HL-60 (cell line): ENCODE data around the gene PPIE.

Experiments used
- DNase-seq, 2 experiments: peaks; one replicate each; pipeline ENCODE4 v3.0.0-alpha.2; 2010 to 2020; ENCODE audit warnings: low read depth in 1 of 2, low spot score in 1 of 2
- H3K27ac ChIP-seq: fragments of 250-450 bp; sonication (Bioruptor Pico); replicated peaks from 2 replicates; pipeline ENCODE4 v1.5.1; 2020; ENCODE audit warnings: mild to moderate bottlenecking, moderate library complexity
- H3K27me3 ChIP-seq: fragments of 250-450 bp; sonication (Bioruptor Pico); 2 replicates; pipeline ENCODE4 v1.5.1; 2021; ENCODE audit warnings: mild to moderate bottlenecking, moderate library complexity; ENCODE audit not compliant: insufficient read depth, poor library complexity, severe bottlenecking
- H3K4me3 ChIP-seq: replicated peaks from 2 replicates; pipeline ENCODE4 v1.5.1; 2011; ENCODE audit warnings: mild to moderate bottlenecking, control low read depth, low read length; ENCODE audit not compliant: insufficient read depth
- GABPA ChIP-seq: IDR thresholded peaks from 2 replicates; pipeline ENCODE4 v1.6.1; 2012; ENCODE audit warnings: low read depth
- POLR2AphosphoS5 ChIP-seq: IDR thresholded peaks from 2 replicates; pipeline ENCODE4 v1.6.1; 2012; ENCODE audit warnings: low read depth
- SPI1 ChIP-seq: IDR thresholded peaks from 2 replicates; pipeline ENCODE4 v1.6.1; 2012; ENCODE audit warnings: low read depth, mild to moderate bottlenecking, borderline replicate concordance
- TF ChIP-seq, protein P1 (sequence below): IDR thresholded peaks from one replicate; pipeline ENCODE4 v1.5.1; 2011; ENCODE audit warnings: low read length, control low read depth, inconsistent platforms; ENCODE audit not compliant: insufficient read depth
- TF ChIP-seq, protein P2 (sequence below): IDR thresholded peaks from 2 replicates; pipeline ENCODE4 v1.6.1; 2012; ENCODE audit warnings: low read depth; ENCODE audit not compliant: insufficient replicate concordance

PPIE gene

DNA sequence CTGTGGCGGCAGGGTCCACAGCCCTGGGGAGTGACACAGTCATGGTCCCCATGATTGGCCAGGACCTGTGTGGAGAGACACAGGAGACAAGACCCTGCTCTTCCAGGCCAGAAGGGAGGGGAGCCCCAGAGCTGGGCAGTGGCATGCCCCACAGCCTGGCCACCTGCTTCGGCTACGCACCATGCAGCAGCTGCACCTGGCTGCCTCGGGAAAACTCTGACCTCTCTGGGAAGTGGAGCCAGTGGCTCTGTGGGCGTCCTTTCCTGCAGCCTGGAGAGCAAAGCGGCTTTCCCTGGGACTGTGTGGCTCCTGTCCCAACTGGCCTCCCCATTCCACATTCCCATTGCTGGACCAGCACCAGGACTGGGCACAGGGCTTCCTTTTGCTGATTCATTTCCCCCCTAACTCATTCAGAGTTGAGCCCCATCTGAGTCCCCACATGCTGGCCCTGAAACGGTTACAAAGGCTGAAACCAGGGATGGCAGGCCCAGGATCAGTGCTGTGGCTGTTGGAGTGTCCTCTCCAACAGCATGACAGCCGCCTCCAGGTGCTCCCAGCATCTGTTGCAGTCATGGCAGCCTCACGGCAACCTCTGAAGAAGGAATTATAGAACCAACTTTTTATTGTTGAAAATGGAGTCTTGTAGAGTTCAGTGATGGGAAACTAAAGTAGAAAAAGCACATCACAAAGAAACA lies 17.4 kb downstream of the PPIE start:
- TF ChIP-seq POLR2AphosphoS5 (no peak), GABPA (no peak), SPI1 (no peak)
- TF ChIP-seq, protein P1, sequence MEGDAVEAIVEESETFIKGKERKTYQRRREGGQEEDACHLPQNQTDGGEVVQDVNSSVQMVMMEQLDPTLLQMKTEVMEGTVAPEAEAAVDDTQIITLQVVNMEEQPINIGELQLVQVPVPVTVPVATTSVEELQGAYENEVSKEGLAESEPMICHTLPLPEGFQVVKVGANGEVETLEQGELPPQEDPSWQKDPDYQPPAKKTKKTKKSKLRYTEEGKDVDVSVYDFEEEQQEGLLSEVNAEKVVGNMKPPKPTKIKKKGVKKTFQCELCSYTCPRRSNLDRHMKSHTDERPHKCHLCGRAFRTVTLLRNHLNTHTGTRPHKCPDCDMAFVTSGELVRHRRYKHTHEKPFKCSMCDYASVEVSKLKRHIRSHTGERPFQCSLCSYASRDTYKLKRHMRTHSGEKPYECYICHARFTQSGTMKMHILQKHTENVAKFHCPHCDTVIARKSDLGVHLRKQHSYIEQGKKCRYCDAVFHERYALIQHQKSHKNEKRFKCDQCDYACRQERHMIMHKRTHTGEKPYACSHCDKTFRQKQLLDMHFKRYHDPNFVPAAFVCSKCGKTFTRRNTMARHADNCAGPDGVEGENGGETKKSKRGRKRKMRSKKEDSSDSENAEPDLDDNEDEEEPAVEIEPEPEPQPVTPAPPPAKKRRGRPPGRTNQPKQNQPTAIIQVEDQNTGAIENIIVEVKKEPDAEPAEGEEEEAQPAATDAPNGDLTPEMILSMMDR = no peak
- TF ChIP-seq, protein P2, sequence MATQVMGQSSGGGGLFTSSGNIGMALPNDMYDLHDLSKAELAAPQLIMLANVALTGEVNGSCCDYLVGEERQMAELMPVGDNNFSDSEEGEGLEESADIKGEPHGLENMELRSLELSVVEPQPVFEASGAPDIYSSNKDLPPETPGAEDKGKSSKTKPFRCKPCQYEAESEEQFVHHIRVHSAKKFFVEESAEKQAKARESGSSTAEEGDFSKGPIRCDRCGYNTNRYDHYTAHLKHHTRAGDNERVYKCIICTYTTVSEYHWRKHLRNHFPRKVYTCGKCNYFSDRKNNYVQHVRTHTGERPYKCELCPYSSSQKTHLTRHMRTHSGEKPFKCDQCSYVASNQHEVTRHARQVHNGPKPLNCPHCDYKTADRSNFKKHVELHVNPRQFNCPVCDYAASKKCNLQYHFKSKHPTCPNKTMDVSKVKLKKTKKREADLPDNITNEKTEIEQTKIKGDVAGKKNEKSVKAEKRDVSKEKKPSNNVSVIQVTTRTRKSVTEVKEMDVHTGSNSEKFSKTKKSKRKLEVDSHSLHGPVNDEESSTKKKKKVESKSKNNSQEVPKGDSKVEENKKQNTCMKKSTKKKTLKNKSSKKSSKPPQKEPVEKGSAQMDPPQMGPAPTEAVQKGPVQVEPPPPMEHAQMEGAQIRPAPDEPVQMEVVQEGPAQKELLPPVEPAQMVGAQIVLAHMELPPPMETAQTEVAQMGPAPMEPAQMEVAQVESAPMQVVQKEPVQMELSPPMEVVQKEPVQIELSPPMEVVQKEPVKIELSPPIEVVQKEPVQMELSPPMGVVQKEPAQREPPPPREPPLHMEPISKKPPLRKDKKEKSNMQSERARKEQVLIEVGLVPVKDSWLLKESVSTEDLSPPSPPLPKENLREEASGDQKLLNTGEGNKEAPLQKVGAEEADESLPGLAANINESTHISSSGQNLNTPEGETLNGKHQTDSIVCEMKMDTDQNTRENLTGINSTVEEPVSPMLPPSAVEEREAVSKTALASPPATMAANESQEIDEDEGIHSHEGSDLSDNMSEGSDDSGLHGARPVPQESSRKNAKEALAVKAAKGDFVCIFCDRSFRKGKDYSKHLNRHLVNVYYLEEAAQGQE = no peak
- no peak overlapping the region for H3K4me3 ChIP-seq
- no peak for DNase-seq
- no peak overlapping the region for H3K27ac ChIP-seq
- H3K27me3 ChIP-seq = no peaks in the 10 kb centered on the region

DNA sequence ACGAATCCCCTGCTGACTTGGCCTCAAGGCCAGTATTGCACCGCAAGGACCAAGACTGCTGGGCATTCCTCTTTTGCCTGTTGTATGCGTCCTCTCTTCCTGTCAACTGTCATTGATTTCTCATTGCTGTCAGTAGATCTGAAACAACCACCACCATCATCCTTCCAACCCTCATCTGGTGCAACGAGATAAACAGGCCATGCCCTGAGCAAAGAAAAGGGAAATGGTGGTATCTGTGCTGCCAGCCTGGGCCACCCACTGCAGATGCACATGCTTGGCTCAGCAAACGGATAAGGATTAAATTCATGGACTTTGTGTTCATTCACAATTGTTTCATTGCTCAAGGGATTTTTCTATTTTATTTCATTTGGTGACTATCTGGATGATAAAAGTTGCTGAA lies 18.8 kb downstream of the PPIE start:
- H3K4me3 ChIP-seq = no peak overlapping the region
- no peak overlapping the region for H3K27ac ChIP-seq
- TF ChIP-seq GABPA = no peak
- TF ChIP-seq, protein P2 = no peak
- TF ChIP-seq SPI1 = no peak
- no peak for TF ChIP-seq POLR2AphosphoS5
- TF ChIP-seq, protein P1 = no peak
- DNase-seq = no peak
- no peaks in the 10 kb centered on the region for H3K27me3 ChIP-seq

DNA sequence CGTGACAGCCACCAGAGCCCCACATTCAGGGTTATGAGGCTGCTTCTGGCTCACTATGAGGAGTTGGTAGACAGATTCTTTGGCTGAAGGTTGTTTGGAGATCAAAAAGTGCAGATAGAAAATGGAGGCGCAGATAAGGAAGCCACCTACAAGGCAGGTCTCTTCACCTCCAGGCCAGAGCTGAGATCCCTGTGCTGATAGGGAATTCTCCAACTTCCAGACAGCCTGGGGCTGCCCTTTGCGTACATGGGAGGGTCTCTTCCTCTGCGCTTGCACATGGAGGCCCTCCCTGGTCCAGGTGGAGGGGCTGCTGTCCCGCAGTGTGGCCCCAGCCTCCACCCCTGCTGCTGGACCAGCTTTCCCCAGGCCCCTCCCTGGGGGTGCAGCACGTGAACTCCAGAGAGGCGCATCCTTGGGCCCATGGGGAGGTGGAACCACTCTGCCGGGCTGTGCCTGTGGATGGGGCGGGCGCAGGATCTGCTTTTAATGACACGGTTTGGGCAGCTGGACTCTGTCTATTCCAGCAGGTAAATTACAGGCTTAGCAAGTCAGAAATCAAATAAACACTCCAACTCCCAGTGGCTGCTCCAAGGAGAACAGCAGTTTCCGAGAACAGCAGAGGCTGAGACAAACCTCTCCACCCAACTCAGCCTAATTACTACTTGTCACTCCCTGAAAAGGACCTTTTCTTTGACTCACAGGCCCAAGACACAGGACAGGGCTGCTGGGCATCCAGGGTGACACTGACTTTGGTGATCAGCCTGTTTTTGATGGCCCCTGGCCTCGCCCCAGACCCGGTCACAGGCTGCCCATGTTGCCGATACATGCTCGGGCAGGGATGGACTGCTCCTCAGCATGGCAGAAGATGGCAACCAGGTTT lies 20.1 kb downstream of the PPIE start:
- Histone ChIP-seq H3K27me3 (no peaks in the 10 kb centered on the region), H3K27ac (no peak overlapping the region), H3K4me3 (no peak overlapping the region)
- DNase-seq = no peak
- TF ChIP-seq SPI1 (no peak), GABPA (no peak), POLR2AphosphoS5 (no peak)
- TF ChIP-seq, protein P1 = no peak
- TF ChIP-seq, protein P2 = no peak
